ENCODE results near the gene BSG.

Gene BSG

GRCh38 chr19:539429-540030 is 32.9 kb upstream of the BSG start:
- H3K27ac ChIP-seq: no peak overlapping the region
- DNase-seq (ENCODE audit: low read depth, low spot score): no peak

- DNase-seq (ENCODE audit: low read depth, low spot score): no peak
- no peak overlapping the region for H3K27ac ChIP-seq
Observed at GRCh38 chr19:540867-541637, 31.3 kb upstream of the BSG start.

GRCh38 chr19:541699-542098 is 30.7 kb upstream of the BSG start:
- H3K27ac ChIP-seq: no peak overlapping the region
- no peak for DNase-seq (ENCODE audit: low read depth, low spot score)

- DNase-seq (ENCODE audit: low read depth, low spot score): no peak
- H3K27ac ChIP-seq: no peak overlapping the region
Observed at GRCh38 chr19:542173-542866, 30.1 kb upstream of the BSG start.

GRCh38 chr19:543910-544608 is 28.3 kb upstream of the BSG start, which contains the start of gene GZMM:
TSS of gene GZMM (plus strand) at chr19:544053. CDS start at chr19:544072, 19 bp downstream.
- no peak within 1 kb of the TSS for H3K27ac ChIP-seq
- no peak for DNase-seq (ENCODE audit: low read depth, low spot score)

- no peak overlapping the region for H3K27ac ChIP-seq
- DNase-seq (ENCODE audit: low read depth, low spot score): no peak
Observed at GRCh38 chr19:547117-547516, 25.3 kb upstream of the BSG start.

- no peak for DNase-seq (ENCODE audit: low read depth, low spot score)
- H3K27ac ChIP-seq: no peak overlapping the region
Observed at GRCh38 chr19:547836-548720, 24.3 kb upstream of the BSG start.

GRCh38 chr19:548886-549830 is 23.2 kb upstream of the BSG start:
- H3K27ac ChIP-seq: no peak overlapping the region

GRCh38 chr19:554817-555216 is 17.6 kb upstream of the BSG start:
- DNase-seq (ENCODE audit: low read depth, low spot score): no peak
- no peak overlapping the region for H3K27ac ChIP-seq

More at GRCh38 chr19:548886-549830, 23.2 kb upstream of the BSG start:
- no peak for DNase-seq (ENCODE audit: low read depth, low spot score)

- no peak overlapping the region for H3K27ac ChIP-seq
- DNase-seq (ENCODE audit: low read depth, low spot score): no peak
Observed at GRCh38 chr19:555474-555808, 17.0 kb upstream of the BSG start.

GRCh38 chr19:556611-557382 is 15.6 kb upstream of the BSG start:
- no peak overlapping the region for H3K27ac ChIP-seq
- DNase-seq (ENCODE audit: low read depth, low spot score): no peak

- no peak for DNase-seq (ENCODE audit: low read depth, low spot score)
Observed at GRCh38 chr19:558770-559439, 13.5 kb upstream of the BSG start.

GRCh38 chr19:560121-560520 is 12.3 kb upstream of the BSG start:
- no peak for DNase-seq (ENCODE audit: low read depth, low spot score)
- no peak overlapping the region for H3K27ac ChIP-seq

More at GRCh38 chr19:558770-559439, 13.5 kb upstream of the BSG start:
- H3K27ac ChIP-seq: no peak overlapping the region

- peak; percentile 29 for DNase-seq (ENCODE audit: low read depth, low spot score)
- no peak overlapping the region for H3K27ac ChIP-seq
Observed at GRCh38 chr19:566403-566802, 6.0 kb upstream of the BSG start.

- H3K27ac ChIP-seq: no peak overlapping the region
- DNase-seq (ENCODE audit: low read depth, low spot score): no peak
Observed at GRCh38 chr19:566844-567243, 5.6 kb upstream of the BSG start.

GRCh38 chr19:567296-567900 is 5.0 kb upstream of the BSG start:
- DNase-seq (ENCODE audit: low read depth, low spot score): no peak
- no peak overlapping the region for H3K27ac ChIP-seq

- no peak for DNase-seq (ENCODE audit: low read depth, low spot score)
- no peak overlapping the region for H3K27ac ChIP-seq
Observed at GRCh38 chr19:570251-570686, 2.1 kb upstream of the BSG start.

Data from epithelial cell of prostate (primary cell).